K562 treated with DMSO at 1 percent for 12 hours (cell line): ENCODE measurements around the gene KRTAP5-9. TPM values are rescaled to one million over a fixed set of nuclear protein-coding genes. Genes with fewer than 3 reads are reported as not detected.

Source experiments
- total RNA-seq: library from RNA; unstranded; fragments of 300-600 nt; gene quantifications from 2 replicates; pipeline ENCODE4 v1.2.3, GENCODE V29; 2022; ENCODE audit not compliant: insufficient read depth

KRTAP5-9 gene, protein sequence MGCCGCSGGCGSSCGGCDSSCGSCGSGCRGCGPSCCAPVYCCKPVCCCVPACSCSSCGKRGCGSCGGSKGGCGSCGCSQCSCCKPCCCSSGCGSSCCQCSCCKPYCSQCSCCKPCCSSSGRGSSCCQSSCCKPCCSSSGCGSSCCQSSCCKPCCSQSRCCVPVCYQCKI
- total RNA-seq: not detected in 2 replicates

DNA sequence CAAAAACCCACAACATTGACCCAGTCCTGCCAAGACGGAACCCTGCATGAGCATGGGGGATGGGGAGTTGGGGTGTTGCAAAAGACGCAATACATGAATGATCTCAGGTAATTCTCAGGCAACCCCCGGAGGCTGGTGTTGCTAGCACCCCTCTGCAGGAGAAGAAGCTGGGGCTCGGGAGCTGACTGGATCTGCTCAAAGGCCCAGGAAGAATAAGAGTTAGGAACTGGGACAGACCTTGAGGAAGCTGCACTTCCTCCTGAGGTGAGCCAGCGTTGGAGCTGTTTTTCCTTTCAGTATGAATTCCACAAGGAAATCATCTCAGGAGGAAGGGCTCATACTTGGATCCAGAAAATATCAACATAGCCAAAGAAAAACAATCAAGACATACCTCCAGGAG is at the start of gene KRTAP5-9:
TSS of gene KRTAP5-9 (plus strand) at position 301 of the 400 bp plus-strand sequence. CDS start 238 bp downstream, outside the sequence.

DNA sequence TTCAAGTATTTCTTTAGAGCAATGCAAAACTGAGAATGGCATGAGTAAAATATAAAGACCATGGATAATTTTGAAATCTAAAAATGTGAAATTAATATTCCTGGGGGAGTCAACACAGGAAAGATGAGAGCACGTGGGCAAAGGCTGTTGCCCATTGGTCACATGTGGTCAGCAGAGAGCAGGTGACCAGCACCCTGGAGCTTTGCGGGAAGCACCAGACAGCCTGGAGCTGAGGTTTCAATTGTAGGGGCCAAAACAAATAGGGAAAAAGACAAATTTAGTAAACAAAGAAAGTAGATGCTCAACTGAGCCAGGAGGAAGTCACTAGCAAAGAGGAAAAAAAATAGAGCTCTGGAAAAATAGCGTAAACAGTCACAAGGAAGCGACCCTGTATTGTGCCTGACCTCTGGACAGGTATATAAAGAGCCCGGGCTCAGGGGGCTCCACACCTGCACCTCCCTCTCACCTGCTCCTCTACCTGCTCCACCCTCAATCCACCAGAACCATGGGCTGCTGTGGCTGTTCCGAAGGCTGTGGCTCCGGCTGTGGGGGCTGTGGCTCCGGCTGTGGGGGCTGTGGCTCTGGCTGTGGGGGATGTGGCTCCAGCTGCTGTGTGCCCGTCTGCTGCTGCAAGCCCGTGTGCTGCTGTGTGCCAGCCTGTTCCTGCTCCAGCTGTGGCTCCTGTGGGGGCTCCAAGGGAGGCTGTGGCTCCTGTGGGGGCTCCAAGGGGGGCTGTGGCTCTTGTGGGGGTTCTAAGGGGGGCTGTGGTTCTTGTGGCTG is 21.2 kb upstream of the KRTAP5-9 start, which contains the start of gene KRTAP5-7:
TSS of gene KRTAP5-7 (plus strand) at position 472 of the 780 bp plus-strand sequence. CDS start at position 506, 34 bp downstream.

DNA sequence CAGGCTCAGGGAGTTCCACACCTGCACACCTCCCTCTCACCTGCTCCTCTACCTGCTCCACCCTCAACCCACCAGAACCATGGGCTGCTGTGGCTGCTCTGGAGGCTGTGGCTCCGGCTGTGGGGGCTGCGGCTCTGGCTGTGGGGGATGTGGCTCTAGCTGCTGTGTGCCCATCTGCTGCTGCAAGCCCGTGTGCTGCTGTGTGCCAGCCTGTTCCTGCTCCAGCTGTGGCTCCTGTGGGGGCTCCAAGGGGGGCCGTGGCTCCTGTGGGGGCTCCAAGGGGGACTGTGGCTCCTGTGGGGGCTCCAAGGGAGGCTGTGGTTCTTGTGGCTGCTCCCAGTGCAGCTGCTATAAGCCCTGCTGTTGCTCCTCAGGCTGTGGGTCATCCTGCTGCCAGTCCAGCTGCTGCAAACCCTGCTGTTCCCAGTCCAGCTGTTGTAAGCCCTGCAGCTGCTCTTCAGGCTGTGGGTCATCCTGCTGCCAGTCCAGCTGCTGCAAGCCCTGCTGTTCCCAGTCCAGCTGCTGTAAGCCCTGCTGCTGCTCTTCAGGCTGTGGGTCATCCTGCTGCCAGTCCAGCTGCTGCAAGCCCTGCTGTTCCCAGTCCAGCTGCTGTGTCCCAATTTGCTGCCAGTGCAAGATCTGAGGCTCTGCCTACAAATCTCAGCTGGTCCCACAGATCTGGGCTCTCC is 10.1 kb upstream of the KRTAP5-9 start, which contains the start of gene KRTAP5-8:
TSS of gene KRTAP5-8 (plus strand) at position 49 of the 689 bp plus-strand sequence. CDS start at position 80, 31 bp downstream.

DNA sequence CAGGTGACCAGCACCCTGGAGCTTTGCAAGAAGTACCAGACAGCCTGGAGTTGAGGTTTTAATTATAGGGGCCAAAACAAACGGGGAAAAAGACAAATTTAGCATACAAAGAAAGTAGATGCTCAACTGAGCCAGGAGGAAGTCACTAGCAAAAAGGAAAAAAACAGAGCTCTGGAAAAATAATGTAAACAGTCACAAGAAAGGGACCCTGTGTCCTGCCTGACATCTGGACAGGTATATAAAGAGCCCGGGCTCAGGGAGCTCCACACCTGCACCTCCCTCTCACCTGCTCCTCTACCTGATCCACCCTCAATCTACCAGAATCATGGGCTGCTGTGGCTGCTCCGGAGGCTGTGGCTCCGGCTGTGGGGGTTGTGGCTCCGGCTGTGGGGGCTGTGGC is 17.0 kb downstream of the KRTAP5-9 start, which contains the start of gene KRTAP5-10:
TSS of gene KRTAP5-10 (plus strand) at position 301 of the 400 bp plus-strand sequence. CDS start at position 326, 25 bp downstream.

DNA sequence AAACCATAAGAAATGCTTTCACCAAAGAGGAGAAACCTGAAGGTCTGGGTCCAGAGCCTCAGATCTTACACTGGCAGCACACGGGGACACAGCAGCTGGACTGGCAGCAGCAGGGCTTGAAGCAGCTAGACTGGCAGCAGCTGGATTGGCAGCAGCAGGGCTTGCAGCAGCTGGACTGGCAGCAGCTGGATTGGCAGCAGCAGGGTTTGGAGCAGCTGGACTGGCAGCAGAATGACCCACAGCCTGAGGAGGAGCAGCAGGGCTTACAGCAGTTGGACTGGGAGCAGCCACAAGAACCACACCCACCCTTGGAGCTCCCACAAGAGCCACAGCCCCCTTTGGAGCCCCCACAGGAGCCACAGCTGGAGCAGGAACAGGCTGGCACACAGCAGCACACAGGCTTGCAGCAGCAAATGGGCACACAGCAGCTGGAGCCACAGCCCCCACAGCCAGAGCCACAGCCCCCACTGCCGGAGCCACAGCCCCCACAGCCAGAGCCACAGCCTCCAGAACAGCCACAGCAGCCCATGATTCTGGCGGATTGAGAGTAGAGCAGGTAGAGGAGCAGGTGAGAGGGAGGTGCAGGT is 34.2 kb downstream of the KRTAP5-9 start, which contains the start of gene KRTAP5-11:
TSS of gene KRTAP5-11 (minus strand) at position 567 of the 587 bp plus-strand sequence. CDS start at position 529, 38 bp downstream.

Other genes with a start within 250 kb of the KRTAP5-9 start
- gene DHCR7, start 100.0 kb upstream of the KRTAP5-9 start, total RNA-seq: 37.4 and 59.9 TPM in 2 replicates
- 39.4 and 70.2 TPM in 2 replicates for gene NADSYN1, start 95.2 kb upstream of the KRTAP5-9 start, total RNA-seq
- gene KRTAP5-7, start 21.2 kb upstream of the KRTAP5-9 start, total RNA-seq: not detected in 2 replicates
- gene KRTAP5-8, start 10.4 kb upstream of the KRTAP5-9 start, total RNA-seq: not detected in 2 replicates
- gene KRTAP5-10, start 17.1 kb downstream of the KRTAP5-9 start, total RNA-seq: not detected in 2 replicates
- not detected in 2 replicates for gene KRTAP5-11, start 34.5 kb downstream of the KRTAP5-9 start, total RNA-seq